Activated CD4-positive, alpha-beta T cell treated with anti-CD3 and anti-CD28 coated beads, Interleukin-2, amount 50 U/mL, for 1 hour (primary cell): Measurements from ENCODE around the gene CCL18.
"Not testable (repeated sequence)": the region's sequence is repeated elsewhere in the genome, so short reads cannot be mapped to it uniquely, and the experiment has no call there.

Experiments used
- DNase-seq: peaks from one replicate; pipeline ENCODE4 v3.0.0-alpha.2; 2020

The CCL18 gene, protein sequence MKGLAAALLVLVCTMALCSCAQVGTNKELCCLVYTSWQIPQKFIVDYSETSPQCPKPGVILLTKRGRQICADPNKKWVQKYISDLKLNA

DNA sequence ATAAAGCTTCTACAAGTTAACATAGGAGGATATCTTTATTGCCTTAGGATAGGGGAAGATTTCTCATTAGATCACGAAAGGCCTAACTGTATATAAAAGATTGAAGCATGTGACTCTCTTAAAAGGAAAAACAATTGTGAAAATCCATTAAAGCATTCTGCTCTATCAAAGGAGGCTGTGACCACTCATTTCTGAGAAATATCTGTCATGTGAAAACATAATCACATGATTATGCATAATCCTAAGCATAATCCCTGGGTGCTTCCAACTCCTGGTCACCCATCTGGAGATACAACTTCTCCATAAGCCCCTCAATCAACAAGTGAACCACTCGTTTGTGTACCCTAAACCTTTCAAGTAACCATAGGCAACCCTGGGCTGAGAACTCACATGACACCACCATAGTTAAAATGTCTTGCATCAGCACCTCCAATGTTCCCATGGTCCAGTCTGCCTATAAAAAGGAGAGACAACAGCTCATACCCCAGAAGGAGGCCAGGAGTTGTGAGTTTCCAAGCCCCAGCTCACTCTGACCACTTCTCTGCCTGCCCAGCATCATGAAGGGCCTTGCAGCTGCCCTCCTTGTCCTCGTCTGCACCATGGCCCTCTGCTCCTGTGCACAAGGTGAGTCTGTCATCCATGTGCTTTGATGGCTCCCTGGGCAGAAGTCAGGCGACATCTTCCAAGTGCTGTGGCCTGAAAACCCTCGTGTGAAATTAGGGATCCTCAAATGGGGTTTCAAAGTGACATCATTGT, at the start of gene CCL18:
Gene CCL18, plus strand, starts transcription at position 487 of the 756 bp plus-strand sequence. Its CDS starts 71 bp downstream, at position 558.
- DNase-seq: no peak

DNA sequence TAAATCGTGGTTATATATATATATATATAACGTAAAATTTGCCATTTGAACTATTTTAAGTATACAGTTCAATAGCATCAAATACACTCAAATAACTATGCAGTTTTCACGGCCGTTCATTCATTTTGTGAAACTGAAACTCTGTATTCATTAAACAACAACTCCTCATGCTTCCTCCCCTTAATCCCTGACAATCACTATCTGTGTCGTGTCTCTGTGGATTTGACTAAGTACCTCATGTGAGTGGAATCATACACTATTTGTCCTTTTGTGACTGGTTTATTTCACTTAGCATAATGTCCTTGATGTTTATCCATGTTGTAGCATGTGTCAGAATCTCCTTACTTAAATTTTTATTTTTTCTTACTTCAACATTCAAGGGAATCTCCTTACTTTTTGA, 49.1 kb upstream of the CCL18 start:
- no peak for DNase-seq

DNA sequence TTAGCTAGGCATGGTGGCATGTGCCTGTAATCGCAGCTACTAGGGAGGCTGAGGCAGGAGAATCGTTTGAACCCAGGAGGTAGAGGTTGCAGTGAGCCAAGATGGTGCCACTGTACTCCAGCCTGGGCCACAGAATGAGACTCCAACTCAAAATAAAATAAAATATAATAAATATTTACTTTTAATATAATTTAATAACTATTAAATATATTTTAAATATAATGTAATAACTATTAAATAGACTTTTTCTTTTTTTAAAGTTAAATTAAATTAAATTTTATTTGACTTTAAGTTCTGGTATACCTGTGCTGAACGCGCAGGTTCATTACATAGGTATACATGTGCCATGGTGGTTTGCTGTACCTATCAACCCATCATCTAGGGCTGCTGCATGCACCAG, 48.2 kb upstream of the CCL18 start:
- not testable (repeated sequence) for DNase-seq

DNA sequence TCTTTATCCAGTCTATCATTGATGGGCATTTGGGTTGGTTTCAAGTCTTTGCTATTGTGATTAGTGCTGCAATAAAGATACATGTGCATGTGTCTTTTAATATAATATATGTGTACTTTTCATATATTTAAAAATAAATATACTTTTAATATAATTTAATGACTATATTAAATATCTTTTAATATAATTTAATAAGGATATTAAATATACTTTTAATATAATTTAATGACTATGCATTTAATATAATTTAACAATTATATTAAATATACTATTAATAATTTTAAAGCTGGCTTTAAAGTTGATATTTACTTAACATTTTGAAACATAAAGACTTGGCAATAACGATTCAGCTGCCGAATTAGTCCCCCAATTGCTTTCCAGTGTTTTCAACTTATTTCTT, 47.5 kb upstream of the CCL18 start:
- no peak for DNase-seq

DNA sequence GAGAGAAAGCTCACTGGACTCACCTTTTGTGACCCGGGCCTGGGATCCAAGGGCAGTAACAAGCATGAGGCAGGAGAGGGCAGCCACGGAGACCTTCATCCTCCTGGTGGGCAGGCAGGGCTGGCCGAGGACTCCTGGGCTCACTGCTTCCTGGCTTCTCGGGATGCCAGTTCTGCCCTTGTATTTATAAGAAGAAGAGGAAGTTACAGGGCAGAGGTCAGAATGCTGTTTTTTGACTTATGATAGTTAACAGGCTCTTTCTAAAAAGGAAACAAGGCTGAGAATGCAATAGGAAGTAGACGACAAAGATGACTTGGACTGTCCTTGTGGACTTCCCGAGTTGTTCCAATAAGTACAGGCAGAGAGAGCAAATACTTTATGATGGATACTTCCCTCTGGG, 46.3 kb upstream of the CCL18 start, which contains the start of gene CCL23:
Gene CCL23, minus strand, starts transcription at position 174 of the 400 bp plus-strand sequence. Its CDS starts 75 bp downstream, at position 99.
- DNase-seq: no peak

DNA sequence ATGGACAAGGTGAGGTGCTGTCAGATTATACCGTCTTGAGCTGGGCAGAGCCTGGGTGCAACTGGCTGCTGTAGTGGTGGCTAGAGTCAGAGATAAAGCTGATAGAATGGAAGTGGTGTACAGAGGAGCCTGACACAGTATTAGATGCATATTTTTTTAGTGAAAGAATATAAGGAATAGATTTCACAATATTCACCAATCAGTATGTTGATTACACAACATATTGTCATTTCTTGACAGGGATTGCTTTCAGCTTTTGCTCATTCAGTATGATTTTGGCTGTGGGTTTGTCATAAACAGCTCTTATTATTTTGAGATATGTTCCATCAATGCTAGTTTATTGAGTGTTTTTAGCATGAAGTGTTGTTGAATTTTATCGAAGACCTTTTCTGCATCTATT, 44.6 kb upstream of the CCL18 start:
- no peak for DNase-seq

DNA sequence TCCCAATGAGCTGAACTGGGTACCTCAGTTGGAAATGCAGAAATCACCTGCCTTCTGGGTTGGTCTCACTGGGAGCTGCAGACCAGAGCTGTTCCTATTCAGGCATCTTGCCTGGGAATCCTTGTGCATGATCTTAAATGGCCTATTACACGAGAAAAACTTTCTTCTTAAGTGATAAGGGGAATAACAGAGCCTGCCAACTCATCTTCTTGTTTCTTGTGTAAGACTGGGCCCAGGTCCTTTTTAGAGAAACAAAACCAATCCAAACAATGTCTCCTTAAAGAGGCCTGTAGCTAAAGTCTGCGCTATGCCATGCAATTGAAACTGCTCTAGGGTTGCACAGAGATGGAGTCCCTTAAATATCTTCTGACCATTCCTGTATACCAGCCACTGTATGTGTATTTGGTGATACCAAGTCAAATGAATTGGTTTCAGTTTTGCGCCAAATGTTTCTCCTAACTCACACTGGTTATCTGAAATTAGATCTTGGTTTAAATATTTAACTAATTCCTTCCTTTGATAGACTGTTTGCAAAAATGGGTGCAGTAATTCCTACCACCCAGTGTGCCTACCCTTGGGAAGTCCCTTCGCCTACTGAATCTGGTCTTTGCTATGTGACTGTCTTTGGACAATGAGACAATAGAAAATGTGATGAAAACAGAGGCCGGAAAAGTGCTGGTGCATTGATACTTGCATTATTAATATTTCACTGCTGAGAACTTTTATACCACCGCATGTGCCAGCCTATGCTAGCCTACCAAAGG, 39.8 kb upstream of the CCL18 start:
- no peak for DNase-seq

DNA sequence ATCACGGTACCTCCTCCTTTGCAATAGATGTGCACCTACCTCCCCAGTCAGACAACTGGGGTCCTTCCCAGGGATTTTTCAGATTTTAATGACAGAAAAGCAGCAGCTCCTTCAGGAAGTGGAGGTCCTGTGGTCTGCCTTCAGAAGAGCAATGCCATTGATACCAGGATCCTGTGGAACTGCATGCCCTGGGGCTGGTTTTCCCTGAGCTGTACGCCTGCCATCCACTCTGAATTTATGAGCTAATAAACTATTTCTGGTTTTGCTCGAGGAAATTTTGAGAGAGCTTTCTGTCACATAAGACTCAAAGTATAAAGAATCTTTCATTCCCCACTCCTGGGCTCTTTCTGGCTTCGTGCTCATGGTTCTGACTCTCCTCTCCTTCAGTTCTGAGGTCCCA, 36.3 kb upstream of the CCL18 start:
- no peak for DNase-seq

DNA sequence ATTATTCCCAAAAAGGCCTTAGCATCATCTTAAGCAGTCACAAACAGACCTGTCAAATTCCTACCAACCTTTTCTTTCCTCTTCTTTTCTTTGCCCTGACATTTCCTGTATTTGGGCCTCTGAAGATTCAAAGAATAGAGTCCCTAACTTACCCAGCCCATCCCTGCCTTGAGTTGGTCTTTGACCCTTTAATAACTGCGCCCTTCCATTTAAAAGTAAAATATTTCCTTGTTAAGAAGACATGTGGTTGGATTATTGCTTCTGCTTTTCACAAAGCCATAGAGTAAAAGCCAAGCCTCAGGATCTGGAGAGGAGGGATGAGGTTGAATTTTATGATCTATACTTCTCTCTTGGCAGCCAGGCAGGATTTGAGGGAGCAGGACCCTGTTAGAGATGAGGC, 33.1 kb upstream of the CCL18 start:
- no peak for DNase-seq

DNA sequence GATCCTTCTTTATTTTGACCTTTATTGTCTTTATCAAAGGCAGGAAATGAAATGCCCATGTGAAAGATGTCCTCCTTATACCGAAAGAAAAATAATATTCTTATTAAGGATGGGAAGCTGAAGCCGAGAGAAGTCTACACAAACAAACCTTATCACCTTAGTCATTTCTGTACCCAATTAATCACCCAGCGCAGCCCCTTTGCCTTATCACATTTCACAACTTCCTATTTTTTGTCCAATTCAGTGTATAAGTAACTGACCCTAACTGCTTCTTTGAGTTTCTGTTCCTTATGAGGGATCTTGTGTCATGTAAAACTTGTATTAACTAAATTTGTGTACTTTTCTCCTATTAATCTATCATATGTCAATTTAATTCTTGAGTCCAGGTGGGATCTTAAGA, 29.9 kb upstream of the CCL18 start:
- DNase-seq: no peak

DNA sequence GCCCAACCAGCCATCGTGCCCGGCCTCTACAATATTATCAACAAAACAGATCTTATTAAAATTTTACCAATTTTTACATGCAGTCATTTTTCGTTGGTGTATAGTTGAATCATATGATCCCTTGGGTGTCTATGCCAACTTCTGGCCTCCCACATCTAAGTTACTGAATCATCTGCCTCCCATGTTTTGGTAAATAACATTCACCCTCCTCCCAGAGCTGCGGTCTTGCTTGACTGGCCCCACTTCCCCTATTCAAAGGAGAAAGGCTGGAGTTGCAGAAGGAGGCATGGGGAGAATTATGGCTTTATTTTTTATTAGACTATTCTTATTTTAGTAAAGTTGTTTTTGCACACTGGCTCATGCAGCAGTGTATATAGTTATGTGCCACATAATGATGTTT, 27.8 kb upstream of the CCL18 start:
- no peak for DNase-seq

DNA sequence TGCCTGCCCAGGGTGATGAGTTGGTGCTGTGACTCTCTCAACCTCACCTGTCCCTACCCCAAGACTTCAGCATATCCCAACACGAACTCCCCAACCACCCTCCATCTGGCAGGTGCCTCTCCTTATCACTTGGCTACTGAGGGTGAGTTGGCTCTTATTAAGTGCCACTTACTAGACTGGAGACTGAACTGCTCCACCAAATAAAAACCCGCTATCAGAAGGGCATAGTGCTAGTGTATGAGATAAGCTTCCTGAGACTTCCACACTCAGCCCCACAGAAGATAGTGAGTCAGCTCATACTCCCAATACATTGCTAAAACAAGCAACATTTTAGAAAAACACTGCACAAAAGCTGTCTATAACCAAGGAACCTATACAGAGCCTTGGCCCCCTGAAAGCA, 16.0 kb upstream of the CCL18 start:
- no peak for DNase-seq

DNA sequence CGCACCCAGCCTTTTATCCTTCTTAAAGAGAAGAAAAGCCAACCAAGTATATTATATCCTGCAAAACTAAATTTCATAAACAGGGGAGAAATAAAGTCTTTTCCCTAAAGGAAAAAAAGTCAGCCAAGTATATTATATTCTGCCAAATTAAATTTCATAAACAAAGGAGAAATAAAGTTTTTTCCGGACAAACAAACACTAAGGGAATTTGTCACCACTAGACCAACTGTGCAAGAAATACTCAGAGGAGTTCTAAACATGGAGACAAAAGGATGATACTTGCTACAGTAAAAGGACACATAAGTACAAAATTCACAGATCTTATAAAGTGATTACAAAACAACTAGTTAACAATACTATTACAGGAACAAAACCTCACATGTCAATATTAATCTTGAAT, 14.4 kb upstream of the CCL18 start:
- no peak for DNase-seq

DNA sequence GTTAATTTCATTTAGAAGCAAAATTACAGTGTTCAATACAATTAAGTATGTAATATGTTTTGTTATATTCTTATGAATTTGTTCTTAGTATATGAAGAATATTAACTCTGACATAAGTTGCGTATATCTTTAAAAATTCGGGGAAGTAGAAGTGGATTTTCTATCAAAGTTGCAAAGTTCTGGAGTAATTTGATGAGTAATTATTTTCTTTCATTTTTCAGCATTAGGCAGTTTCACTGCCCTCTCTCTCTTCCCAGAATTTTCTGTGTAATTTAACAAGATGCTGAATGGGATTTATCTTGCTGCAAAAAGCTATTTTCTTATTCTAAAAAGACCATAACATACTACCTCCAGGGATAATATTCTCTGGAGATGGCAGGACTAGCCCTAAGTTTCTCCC, 8.9 kb upstream of the CCL18 start:
- no peak for DNase-seq

DNA sequence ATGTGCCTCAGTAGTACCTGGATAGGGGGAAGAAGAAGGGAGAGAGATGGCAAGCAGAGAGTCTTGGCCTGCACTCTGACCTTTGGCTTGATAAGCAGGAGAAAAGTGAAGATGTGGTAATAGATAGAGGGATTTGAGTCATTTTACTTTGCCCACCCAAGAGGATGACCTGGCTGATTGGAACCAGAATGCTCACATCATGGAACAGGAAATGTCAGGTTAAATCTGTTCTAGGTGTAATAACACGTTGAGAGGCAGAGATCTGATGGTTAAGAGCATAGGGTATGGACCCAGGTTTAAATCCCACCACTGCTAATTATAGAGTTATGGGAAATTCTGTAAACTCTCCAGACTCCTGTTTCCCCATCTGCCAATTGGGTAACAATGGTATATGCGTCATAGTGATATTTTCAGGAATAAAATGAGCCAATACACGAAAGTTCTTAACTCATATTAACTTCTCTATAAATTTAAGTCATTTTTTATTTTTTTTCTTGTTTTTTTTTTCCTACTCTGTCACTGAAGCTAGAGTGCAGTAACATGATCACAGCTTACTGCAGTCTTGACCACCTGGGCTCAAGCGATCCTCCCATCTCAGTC, 8.1 kb upstream of the CCL18 start:
- no peak for DNase-seq

DNA sequence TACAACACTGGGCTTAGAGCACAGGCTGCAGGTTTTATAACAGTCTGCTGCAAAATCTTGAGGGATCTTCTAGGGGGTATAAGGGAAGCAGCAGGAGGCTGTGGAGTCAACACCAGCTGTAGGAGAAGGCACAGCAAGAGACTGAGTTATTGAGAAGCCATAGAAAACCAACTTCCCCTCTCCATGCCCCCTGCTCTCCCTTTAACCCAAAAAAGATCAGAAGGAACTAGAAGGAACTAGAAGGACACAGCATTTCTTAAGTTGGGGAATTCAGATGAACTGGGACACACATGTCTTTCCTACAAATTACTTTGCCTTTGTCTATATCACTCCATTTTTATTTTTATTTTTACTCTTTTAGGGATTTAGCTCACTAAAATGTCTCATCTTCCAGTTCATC, 6.2 kb upstream of the CCL18 start:
- no peak for DNase-seq

DNA sequence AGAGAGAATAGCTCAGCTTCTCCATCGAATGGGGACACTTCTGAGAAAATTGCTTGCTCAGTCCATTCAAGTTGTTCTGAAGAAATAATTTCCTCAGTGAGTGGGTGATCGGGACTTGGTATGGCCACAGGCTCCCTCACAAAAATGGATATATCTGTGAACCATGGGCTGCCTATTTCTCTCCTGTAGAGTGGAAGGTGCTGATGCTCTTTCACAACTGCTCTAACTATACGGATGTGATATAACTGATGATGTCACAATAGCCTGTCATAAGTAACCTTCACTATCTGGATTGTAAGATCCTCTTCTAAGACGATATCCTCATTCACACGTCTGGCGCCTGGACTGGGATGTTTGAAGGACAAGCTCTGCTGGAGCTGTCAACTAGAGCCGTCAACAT, 4.7 kb upstream of the CCL18 start:
- DNase-seq: no peak

DNA sequence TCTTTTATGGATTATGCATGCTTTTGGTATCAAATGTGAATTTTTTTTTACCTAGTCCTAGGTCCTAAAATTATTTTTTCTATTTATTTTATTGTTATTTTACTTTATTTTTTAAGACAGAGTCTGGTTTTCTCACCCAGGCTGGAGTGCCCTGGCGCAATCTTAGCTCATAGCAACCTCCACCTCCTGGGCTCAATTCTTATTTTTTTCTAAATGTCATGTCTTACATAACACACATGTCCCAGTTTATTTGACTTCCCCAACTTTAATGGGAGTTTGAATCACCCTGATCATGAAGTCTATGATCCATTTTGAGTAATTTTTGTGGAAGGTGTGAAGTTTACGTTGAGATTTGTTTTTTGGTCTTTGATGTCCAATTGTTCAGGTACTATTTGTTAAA, 3.3 kb upstream of the CCL18 start:
- no peak for DNase-seq

DNA sequence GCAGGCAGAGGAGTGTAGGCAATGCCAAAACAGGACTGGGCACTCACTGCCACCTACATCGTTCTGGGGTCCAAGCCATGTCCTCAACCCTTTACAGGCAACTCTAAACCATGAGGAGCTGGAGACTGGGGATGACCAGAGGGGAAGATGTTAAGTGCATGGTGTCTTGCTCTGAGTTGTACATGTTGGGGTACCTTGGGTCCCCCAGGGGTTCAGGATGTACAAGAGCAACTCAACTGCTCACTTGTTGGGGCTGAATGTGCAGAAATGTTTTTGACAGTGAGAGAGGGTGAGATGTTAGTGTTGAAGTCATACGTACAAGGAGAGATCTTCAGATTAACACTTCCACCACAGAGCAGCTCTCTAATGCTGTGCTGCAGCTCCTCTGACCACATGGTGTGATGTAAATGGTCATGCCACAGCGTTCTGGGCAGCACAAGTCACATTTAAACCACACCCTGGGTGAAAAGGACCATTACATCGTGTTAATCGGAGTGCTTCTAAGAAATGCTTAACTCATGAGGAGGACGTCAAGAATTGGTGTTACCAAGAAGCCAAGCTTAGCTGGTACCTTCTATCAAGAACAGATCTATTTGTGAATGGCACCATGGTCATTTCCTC, 2.4 kb downstream of the CCL18 start:
- no peak for DNase-seq

DNA sequence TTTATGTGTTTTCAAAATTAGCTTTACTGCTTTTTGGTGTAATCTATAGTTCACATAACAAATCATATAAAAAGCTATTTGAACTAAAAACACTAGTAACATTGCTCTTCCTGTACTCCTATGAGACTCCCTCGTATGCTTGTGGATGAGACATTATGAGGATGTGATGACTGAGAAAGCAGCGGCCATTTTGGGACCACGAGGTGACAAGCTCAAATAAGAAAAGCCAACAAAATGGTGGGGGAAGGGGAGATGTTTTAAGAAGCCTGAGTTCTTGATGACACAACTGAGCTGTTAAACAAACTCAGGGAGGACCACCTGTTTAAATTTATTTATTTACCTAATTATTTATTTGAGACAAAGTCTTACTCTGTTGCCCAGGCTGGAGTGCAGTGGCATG, 4.5 kb downstream of the CCL18 start:
- no peak for DNase-seq

DNA sequence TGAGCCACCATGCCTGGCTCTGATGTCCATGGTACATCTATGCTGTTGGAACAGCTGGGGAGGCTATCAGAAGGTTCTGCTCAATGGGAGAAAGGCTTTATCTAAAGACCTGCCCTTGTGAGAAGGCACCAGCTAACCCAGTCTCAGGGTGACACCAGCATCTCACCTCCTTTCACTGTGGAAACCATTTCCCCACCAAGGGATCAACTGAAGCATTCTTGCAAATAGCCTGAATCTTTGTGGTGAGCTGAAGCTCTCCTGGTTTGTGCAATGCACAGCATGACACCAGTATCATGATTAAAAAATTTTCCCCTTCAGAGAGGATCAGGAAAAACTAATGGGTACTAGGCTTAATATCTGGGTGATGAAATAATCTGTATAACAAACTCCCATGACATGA, 5.1 kb downstream of the CCL18 start:
- no peak for DNase-seq

DNA sequence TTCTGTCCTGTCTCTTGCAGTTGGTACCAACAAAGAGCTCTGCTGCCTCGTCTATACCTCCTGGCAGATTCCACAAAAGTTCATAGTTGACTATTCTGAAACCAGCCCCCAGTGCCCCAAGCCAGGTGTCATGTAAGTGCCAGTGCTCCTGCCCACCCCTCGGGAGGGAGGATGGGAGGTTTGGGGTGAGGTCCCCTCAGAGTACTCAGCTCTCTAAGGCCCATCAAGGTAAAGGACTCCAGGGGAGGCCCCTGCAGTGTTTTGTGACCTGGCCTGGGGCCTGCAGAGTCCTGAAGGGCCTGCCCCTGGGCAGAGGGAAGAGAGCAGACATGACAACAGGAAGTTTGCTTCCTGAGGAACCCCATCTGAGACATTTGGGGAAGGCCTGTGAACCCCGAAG, 6.4 kb downstream of the CCL18 start:
- DNase-seq: no peak

DNA sequence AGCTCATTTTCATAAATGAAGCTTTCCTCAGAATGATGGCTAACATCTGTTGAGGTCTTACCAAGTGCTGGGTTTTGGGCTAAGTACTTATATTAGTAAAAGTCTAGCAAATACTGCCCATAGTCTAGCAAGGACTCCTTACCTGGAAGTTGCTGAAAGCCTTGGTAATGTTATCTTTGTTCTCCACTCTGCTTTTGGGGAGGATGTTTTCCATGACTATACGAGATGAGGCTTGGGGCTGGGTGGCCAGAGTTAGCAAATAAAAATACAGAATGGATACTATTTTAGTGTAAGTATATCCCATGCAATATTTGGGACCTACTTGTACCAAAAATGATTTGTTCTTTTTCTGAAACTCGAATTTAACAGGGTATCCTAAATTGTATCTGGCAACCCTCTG, 7.7 kb downstream of the CCL18 start:
- no peak for DNase-seq
